Fibroblast of pulmonary artery (primary cell): Measurements from ENCODE around the gene DCHS2.

Experiments used
- DNase-seq: peaks from one replicate; pipeline ENCODE4 v3.0.0-alpha.2; 2010; ENCODE audit warnings: low read depth
- H3K4me3 ChIP-seq: replicated peaks from 2 replicates; pipeline ENCODE4 v1.5.1; 2011; ENCODE audit warnings: low read depth, mild to moderate bottlenecking, control low read depth, low read length, moderate library complexity
- CTCF ChIP-seq: IDR thresholded peaks from 2 replicates; pipeline ENCODE4 v1.5.1; 2011; ENCODE audit warnings: mild to moderate bottlenecking, control low read depth, low read length, inconsistent platforms; ENCODE audit errors: missing control alignments

DCHS2 gene

GRCh38 chr4:154490234-154490582, 1.4 kb downstream of the DCHS2 start:
- TF ChIP-seq CTCF = no peak
- no peak for DNase-seq
- no peak overlapping the region for H3K4me3 ChIP-seq

- no peak for TF ChIP-seq CTCF
- DNase-seq = no peak
- no peak overlapping the region for H3K4me3 ChIP-seq
These were observed 1.9 kb downstream of the DCHS2 start for GRCh38 chr4:154489558-154490233.

GRCh38 chr4:154487145-154487544, 4.5 kb downstream of the DCHS2 start:
- TF ChIP-seq CTCF = no peak
- DNase-seq = no peak
- H3K4me3 ChIP-seq = no peak overlapping the region

GRCh38 chr4:154485127-154485773, 6.3 kb downstream of the DCHS2 start:
- DNase-seq = no peak
- TF ChIP-seq CTCF = no peak
- H3K4me3 ChIP-seq = no peak overlapping the region

- TF ChIP-seq CTCF = no peak
- DNase-seq = no peak
These were observed 13.1 kb downstream of the DCHS2 start for GRCh38 chr4:154478547-154478946.

GRCh38 chr4:154478128-154478527, 13.5 kb downstream of the DCHS2 start:
- DNase-seq = no peak
- no peak overlapping the region for H3K4me3 ChIP-seq
- no peak for TF ChIP-seq CTCF

More at GRCh38 chr4:154478547-154478946, 13.1 kb downstream of the DCHS2 start:
- no peak overlapping the region for H3K4me3 ChIP-seq

- TF ChIP-seq CTCF = no peak
- H3K4me3 ChIP-seq = no peak overlapping the region
- DNase-seq = no peak
These were observed 15.4 kb downstream of the DCHS2 start for GRCh38 chr4:154476232-154476631.
